HepG2 (cell line): ENCODE data around the gene RAB22A. TPM values are rescaled to one million over a fixed set of nuclear protein-coding genes. Genes with fewer than 3 reads are reported as not detected.
A peak's percentile ranks its signal among the peaks of the same experiment; 100 is the strongest.

Experiments
- ATAC-seq: fragments of 200-7000 bp; cut with Tn5 transposase; 3 replicates; pipeline ENCODE4 v1.9.1; 2020; ENCODE audit warnings: mild to moderate bottlenecking, moderate library complexity
- BruUV-seq: library from RNA; stranded (reverse); fragments of 400-500 nt; replicated peaks from 2 replicates; lab custom pipeline; 2021; lab: Mats Ljungman, UMichigan
- CTCF ChIA-PET: fragments of 300-600 bp; formaldehyde crosslinking; extraction: SDS; loops from one replicate; lab custom pipeline; 2021; ENCODE audit warnings: low total read pairs, inconsistent platforms, low intra/inter-chr PET ratio; lab: Yijun Ruan, JAX
- POLR2A ChIA-PET: fragments of 350-600 bp; sonication (Branson Sonifier 250); formaldehyde crosslinking; loops from one replicate; lab custom pipeline; 2020; ENCODE audit warnings: antibody characterized with exemption, inconsistent platforms; lab: Yijun Ruan, JAX
- DNase-seq: peaks from one replicate; pipeline ENCODE4 v3.0.0-alpha.2; 2015; ENCODE audit warnings: low spot score
- FAIRE-seq: peaks from 3 replicates; lab custom pipeline; 2011; peaks lifted over from hg19 to GRCh38; lab: Jason Lieb, UNC
- H2AFZ ChIP-seq: one replicate; pipeline ENCODE4 v1.6.1; 2011; ENCODE audit warnings: low read length, inconsistent platforms
- H3K27ac ChIP-seq: fragments of 300-600 bp; 3 replicates; pipeline ENCODE4 v1.8.0; 2011; ENCODE audit warnings: mixed run types, mild to moderate bottlenecking, mixed read lengths, low read length, inconsistent platforms; ENCODE audit not compliant: insufficient read depth; ENCODE audit errors: extremely low read length
- H3K27me3 ChIP-seq, 2 experiments: fragments of 200-600 bp in 1 of 2; 2 replicates in 1 of 2; 3 replicates in 1 of 2; pipeline versions ENCODE4 v1.6.0 to v1.8.0; 2011; ENCODE audit warnings: low read length in 2 of 2, mild to moderate bottlenecking in 2 of 2, moderate library complexity in 2 of 2, inconsistent platforms in 1 of 2; ENCODE audit not compliant: insufficient read depth in 2 of 2, control insufficient read depth in 1 of 2
- H3K36me3 ChIP-seq, 2 experiments: fragments of 200-600 bp in 1 of 2; replicated peaks in 1 of 2; 2 replicates in 1 of 2; 3 replicates in 1 of 2; pipeline versions ENCODE4 v1.5.1 to v1.8.0; 2011; ENCODE audit warnings: low read length in 2 of 2, inconsistent platforms in 1 of 2; ENCODE audit not compliant: insufficient read depth in 2 of 2, control insufficient read depth in 1 of 2
- H3K4me1 ChIP-seq: 2 replicates; pipeline ENCODE4 v1.5.1; 2012; ENCODE audit warnings: low read length, inconsistent platforms; ENCODE audit not compliant: insufficient read depth
- H3K4me2 ChIP-seq: 2 replicates; pipeline ENCODE4 v1.6.0; 2011; ENCODE audit warnings: low read depth, low read length, inconsistent platforms
- H3K4me3 ChIP-seq, 3 experiments: fragments of 200-600 bp in 1 of 3; sonication (generic), shearing (Covaris generic) in 1 of 3; replicated peaks in 1 of 3; 2 replicates each; pipeline ENCODE4 v1.5.1; 2011 to 2016; ENCODE audit warnings: low read length in 3 of 3, inconsistent platforms in 2 of 3, low read depth in 2 of 3, mild to moderate bottlenecking in 2 of 3, control low read depth in 1 of 3, mixed read lengths in 1 of 3; ENCODE audit not compliant: insufficient read depth in 1 of 3
- H3K79me2 ChIP-seq: one replicate; pipeline ENCODE4 v1.6.1; 2011; ENCODE audit warnings: low read length, inconsistent platforms; ENCODE audit not compliant: insufficient read depth
- H3K9ac ChIP-seq: 2 replicates; pipeline ENCODE4 v1.6.0; 2011; ENCODE audit warnings: mild to moderate bottlenecking, low read depth, low read length, inconsistent platforms; ENCODE audit not compliant: insufficient read depth
- H3K9me3 ChIP-seq: 2 replicates; pipeline ENCODE4 v1.5.1; 2012; ENCODE audit warnings: mild to moderate bottlenecking, low read length
- H4K20me1 ChIP-seq: 2 replicates; pipeline ENCODE4 v1.6.0; 2011; ENCODE audit warnings: inconsistent platforms, mild to moderate bottlenecking, low read length, moderate library complexity; ENCODE audit not compliant: insufficient read depth
- ATF1 ChIP-seq: IDR thresholded peaks from 2 replicates; pipeline ENCODE4 v1.6.1; 2016; ENCODE audit warnings: mild to moderate bottlenecking, control low read depth
- FOXK1 ChIP-seq: sonication (generic); formaldehyde crosslinking; IDR thresholded peaks from 2 replicates; pipeline ENCODE4 v1.4.0; 2020; ENCODE audit warnings: low read depth, missing genetic modification reagents, borderline replicate concordance
- ISL2 ChIP-seq: sonication (generic); formaldehyde crosslinking; IDR thresholded peaks from 2 replicates; pipeline ENCODE4 v1.5.0; 2020; ENCODE audit warnings: missing genetic modification reagents
- MAZ ChIP-seq, 2 experiments: sonication (generic) in 1 of 2; formaldehyde crosslinking in 1 of 2; IDR thresholded peaks; 2 replicates each; pipeline versions ENCODE4 v1.5.0 to v1.6.1; 2012 to 2020; ENCODE audit warnings: low read depth in 2 of 2, mild to moderate bottlenecking in 2 of 2, borderline replicate concordance in 1 of 2, improper control_type of control experiment in 1 of 2, low read length in 1 of 2, missing genetic modification reagents in 1 of 2, moderate library complexity in 1 of 2
- NONO ChIP-seq, 2 experiments: fragments of 450-650 bp in 1 of 2; sonication (generic) in 1 of 2; formaldehyde crosslinking in 1 of 2; IDR thresholded peaks in 1 of 2; conservative IDR thresholded peaks in 1 of 2; 2 replicates each; pipeline versions ENCODE4 v1.6.1 to v1.8.0; 2017 to 2022; ENCODE audit warnings: mild to moderate bottlenecking in 1 of 2, missing genetic modification reagents in 1 of 2, moderate library complexity in 1 of 2
- ONECUT2 ChIP-seq: sonication (generic); formaldehyde crosslinking; IDR thresholded peaks from 2 replicates; pipeline ENCODE4 v1.4.0; 2020; ENCODE audit warnings: missing genetic modification reagents
- SOX5 ChIP-seq: IDR thresholded peaks from 2 replicates; pipeline ENCODE4 v1.6.1; 2016; ENCODE audit warnings: borderline replicate concordance
- ZKSCAN5 ChIP-seq: sonication (generic); formaldehyde crosslinking; IDR thresholded peaks from 2 replicates; pipeline ENCODE4 v1.5.1; 2020; ENCODE audit warnings: mild to moderate bottlenecking, missing genetic modification reagents
- ZNF10 ChIP-seq: sonication (generic); formaldehyde crosslinking; IDR thresholded peaks from 2 replicates; pipeline ENCODE4 v1.4.0; 2020; ENCODE audit warnings: mild to moderate bottlenecking, low read depth, missing genetic modification reagents, borderline replicate concordance
- ZNF720 ChIP-seq: sonication (generic); formaldehyde crosslinking; IDR thresholded peaks from 2 replicates; pipeline ENCODE4 v1.4.0; 2020; ENCODE audit warnings: missing genetic modification reagents
- WGBS: methylation state at CpG from one replicate; pipeline ENCODE4 v1.1.6; 2017; ENCODE audit warnings: low lambda C conversion rate; 5-methylcytosine and 5-hydroxymethylcytosine counted together
- in situ Hi-C: cut with HindIII; loops from 2 replicates; pipeline ENCODE4 v1.10.0; 2017; ENCODE audit warnings: low pct_unique_long_range_greater_than_20kb; ENCODE audit not compliant: extremely low pct_ligation_motif_present
- intact Hi-C: fragments of 100-400 bp; cut with micrococcal nuclease; formaldehyde crosslinking; loops from one replicate; pipeline ENCODE4 v1.10.0; 2022; ENCODE audit not compliant: unreplicated experiment
- polyA plus RNA-seq, 8 experiments: library from polyadenylated mRNA; depleted of rRNA in 3 of 8; stranded (reverse) in 7 of 8; unstranded in 1 of 8; fragments of >200 nt; fragmentation: Illumina TruSeq in 4 of 8; extraction: Trizol in 4 of 8; gene quantifications; 2 replicates each; pipeline versions ENCODE4 v1.2.1 to v1.2.3, GENCODE V29; 2011 to 2016; ENCODE audit warnings: low read depth in 4 of 8, missing spikeins in 1 of 8, mixed read lengths in 1 of 8; ENCODE audit not compliant: insufficient read depth in 1 of 8
- total RNA-seq, 5 experiments: library from RNA; depleted of rRNA; stranded (reverse); fragments of >200 nt; fragmentation: Illumina TruSeq; extraction: Trizol; gene quantifications; 2 replicates each; pipeline ENCODE4 v1.2.3, GENCODE V29; 2016; ENCODE audit warnings: low read depth in 1 of 5
- TF ChIP-seq, protein P1 (sequence below): IDR thresholded peaks from 2 replicates; pipeline ENCODE4 v1.4.0; 2020; ENCODE audit warnings: mild to moderate bottlenecking, missing genetic modification reagents
- TF ChIP-seq, protein P2 (sequence below): sonication (generic); formaldehyde crosslinking; IDR thresholded peaks from 2 replicates; pipeline ENCODE4 v1.8.1; 2022; ENCODE audit warnings: low read depth, mild to moderate bottlenecking, missing genetic modification reagents

The RAB22A gene
- total and polyA plus RNA-seq, 2 of the 13 experiments (the other 11 are each of a cell fraction or from before 2014, with no cell fraction given): 10.7 to 11.2 TPM

- TF ChIP-seq, protein P1, sequence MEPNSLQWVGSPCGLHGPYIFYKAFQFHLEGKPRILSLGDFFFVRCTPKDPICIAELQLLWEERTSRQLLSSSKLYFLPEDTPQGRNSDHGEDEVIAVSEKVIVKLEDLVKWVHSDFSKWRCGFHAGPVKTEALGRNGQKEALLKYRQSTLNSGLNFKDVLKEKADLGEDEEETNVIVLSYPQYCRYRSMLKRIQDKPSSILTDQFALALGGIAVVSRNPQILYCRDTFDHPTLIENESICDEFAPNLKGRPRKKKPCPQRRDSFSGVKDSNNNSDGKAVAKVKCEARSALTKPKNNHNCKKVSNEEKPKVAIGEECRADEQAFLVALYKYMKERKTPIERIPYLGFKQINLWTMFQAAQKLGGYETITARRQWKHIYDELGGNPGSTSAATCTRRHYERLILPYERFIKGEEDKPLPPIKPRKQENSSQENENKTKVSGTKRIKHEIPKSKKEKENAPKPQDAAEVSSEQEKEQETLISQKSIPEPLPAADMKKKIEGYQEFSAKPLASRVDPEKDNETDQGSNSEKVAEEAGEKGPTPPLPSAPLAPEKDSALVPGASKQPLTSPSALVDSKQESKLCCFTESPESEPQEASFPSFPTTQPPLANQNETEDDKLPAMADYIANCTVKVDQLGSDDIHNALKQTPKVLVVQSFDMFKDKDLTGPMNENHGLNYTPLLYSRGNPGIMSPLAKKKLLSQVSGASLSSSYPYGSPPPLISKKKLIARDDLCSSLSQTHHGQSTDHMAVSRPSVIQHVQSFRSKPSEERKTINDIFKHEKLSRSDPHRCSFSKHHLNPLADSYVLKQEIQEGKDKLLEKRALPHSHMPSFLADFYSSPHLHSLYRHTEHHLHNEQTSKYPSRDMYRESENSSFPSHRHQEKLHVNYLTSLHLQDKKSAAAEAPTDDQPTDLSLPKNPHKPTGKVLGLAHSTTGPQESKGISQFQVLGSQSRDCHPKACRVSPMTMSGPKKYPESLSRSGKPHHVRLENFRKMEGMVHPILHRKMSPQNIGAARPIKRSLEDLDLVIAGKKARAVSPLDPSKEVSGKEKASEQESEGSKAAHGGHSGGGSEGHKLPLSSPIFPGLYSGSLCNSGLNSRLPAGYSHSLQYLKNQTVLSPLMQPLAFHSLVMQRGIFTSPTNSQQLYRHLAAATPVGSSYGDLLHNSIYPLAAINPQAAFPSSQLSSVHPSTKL (CRISPR knock-in tag): peak; percentile 41; the same call in 1 of the 2 replicates
- TF ChIP-seq ONECUT2 (CRISPR knock-in tag): peak; percentile 38; the same call in 1 of the 2 replicates
- TF ChIP-seq, protein P2, sequence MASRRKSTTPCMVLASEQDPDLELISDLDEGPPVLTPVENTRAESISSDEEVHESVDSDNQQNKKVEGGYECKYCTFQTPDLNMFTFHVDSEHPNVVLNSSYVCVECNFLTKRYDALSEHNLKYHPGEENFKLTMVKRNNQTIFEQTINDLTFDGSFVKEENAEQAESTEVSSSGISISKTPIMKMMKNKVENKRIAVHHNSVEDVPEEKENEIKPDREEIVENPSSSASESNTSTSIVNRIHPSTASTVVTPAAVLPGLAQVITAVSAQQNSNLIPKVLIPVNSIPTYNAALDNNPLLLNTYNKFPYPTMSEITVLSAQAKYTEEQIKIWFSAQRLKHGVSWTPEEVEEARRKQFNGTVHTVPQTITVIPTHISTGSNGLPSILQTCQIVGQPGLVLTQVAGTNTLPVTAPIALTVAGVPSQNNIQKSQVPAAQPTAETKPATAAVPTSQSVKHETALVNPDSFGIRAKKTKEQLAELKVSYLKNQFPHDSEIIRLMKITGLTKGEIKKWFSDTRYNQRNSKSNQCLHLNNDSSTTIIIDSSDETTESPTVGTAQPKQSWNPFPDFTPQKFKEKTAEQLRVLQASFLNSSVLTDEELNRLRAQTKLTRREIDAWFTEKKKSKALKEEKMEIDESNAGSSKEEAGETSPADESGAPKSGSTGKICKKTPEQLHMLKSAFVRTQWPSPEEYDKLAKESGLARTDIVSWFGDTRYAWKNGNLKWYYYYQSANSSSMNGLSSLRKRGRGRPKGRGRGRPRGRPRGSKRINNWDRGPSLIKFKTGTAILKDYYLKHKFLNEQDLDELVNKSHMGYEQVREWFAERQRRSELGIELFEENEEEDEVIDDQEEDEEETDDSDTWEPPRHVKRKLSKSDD (CRISPR knock-in tag): no peak
- TF ChIP-seq SOX5 (CRISPR knock-in tag): 0 out of 2 replicates have a peak, but pooled peaks have one; percentile 8
- TF ChIP-seq FOXK1 (CRISPR knock-in tag): 0 out of 2 replicates have a peak, but pooled peaks have one; percentile 38
Observed at GRCh38 chr20:58297394-58297793, 12.1 kb upstream of the RAB22A start (continued).

- H3K27ac ChIP-seq: no peak overlapping the region
- no peaks in the 10 kb centered on the region for H3K79me2 ChIP-seq
- H3K36me3 ChIP-seq: no peaks in the 10 kb centered on the region
- no peak overlapping the region for H3K4me2 ChIP-seq
- no peak overlapping the region for H3K9ac ChIP-seq
- ChIA-PET POLR2A (no interaction called here), CTCF (no interaction called here)
- FAIRE-seq (no peak), ATAC-seq (no peak), DNase-seq (no peak)
- BruUV-seq: no TSS peak
- no peaks in the 10 kb centered on the region for H3K9me3 ChIP-seq
- intact Hi-C loops (no loop called here), in situ Hi-C loops (no loop called here)
- no peaks in the 10 kb centered on the region for H4K20me1 ChIP-seq
- WGBS: 44% methylated on average over 5 of the region's 5 CpGs
- no peak overlapping the region for H3K4me3 ChIP-seq
- no peak overlapping the region for H2AFZ ChIP-seq
- H3K27me3 ChIP-seq: 0 out of 5 replicates have a peak, but pooled peaks cover 0 to 2% of the 10 kb centered on the region in 2 experiments
- H3K4me1 ChIP-seq: peaks cover 17% of the 10 kb centered on the region
- TF ChIP-seq NONO (IDR thresholded peaks at IDR 0.05) (no peak), NONO (CRISPR knock-in tag; conservative IDR thresholded peaks at IDR 0.05) (no peak), ATF1 (no peak), ISL2 (no peak), MAZ (IDR thresholded peaks at IDR 0.05; ENCODE audit: borderline replicate concordance, low read depth, low read length) (no peak), MAZ (CRISPR knock-in tag; IDR thresholded peaks at IDR 0.05; ENCODE audit: low read depth) (no peak), ZKSCAN5 (CRISPR knock-in tag) (no peak), ZNF10 (CRISPR knock-in tag) (no peak), ZNF720 (CRISPR knock-in tag) (no peak)
Observed at GRCh38 chr20:58300321-58300720, 9.2 kb upstream of the RAB22A start.
